Colon (tissue), 2 donors: ENCODE data around the gene SERPINI2.
"Not testable (repeated sequence)": the region's sequence is repeated elsewhere in the genome, so short reads cannot be mapped to it uniquely, and the experiment has no call there.

Experiments
- FAIRE-seq: peaks from 2 replicates; lab custom pipeline; 2012; peaks lifted over from hg19 to GRCh38; lab: Jason Lieb, UNC
- donor health status: control.
- donor health status: control.

SERPINI2 gene

DNA sequence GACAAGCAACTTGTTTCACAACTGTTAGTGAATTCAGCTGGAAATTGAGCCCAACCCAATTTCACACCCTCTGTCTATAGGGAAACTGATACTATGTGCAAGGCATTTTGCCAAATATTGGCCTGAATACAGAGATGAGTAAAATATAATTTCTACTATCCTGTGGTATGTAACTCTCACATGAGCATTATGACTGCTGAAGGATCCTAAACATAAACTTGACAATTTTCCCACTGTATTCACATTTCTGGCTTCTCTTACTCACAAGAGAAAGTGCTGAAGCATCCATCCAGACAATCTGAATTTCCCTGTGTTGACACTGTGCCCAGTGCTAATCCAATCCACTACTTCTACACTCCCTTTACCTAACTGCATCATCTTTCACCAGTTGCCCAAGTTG is 28.4 kb downstream of the SERPINI2 start:
- FAIRE-seq, result no peak

DNA sequence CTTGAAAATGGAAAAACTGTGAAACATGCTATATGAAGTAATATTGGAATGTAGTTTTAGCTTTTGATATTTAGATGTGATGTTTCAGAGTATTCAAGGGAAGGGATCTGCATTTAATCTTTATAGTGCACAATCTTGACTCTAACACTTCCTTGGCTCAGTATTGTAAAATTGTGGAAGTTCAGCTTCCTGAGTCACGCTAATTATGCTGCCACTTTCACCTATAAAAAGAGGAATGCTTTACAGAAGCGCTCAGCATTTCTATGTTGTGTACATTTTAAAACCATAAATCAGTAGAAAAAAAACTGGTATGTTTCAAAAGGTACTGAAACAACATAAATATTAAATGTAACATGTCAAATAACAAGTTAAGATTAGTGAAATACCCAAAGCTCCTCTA is 32.6 kb downstream of the SERPINI2 start:
- no peak for FAIRE-seq

DNA sequence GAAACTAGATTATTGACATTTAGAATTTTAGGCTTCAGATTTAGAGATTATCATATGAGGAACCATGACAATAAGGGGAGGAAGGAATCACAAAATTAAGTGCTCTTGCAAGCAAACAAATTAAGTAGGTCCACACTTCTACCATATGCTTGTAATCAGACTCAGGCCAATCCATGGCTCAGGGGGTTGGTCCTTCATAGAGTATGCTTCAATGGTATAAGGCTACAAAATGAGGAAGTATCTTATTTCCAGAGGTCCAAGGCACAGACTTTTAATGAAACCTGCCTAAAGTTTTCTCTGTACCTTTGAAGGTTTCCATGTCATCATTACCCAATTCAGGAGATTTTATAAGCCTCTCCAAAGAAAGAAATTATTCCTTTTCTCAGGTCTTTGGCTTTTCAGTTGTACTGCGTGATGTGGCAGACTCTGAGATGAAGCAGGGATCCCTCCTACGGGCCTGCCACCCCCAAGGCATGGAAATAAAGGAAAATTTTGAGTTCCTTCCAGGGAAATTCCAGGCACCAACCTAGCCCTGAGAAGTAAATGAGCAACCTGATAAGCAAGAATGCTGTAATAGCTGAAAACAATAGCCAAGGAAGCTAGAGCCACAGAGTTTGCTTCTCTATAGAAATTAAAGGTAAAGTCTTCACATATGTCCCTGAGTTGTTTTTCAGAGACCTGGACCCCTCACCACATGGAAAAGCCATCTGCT is 36.3 kb downstream of the SERPINI2 start:
- no peak for FAIRE-seq

DNA sequence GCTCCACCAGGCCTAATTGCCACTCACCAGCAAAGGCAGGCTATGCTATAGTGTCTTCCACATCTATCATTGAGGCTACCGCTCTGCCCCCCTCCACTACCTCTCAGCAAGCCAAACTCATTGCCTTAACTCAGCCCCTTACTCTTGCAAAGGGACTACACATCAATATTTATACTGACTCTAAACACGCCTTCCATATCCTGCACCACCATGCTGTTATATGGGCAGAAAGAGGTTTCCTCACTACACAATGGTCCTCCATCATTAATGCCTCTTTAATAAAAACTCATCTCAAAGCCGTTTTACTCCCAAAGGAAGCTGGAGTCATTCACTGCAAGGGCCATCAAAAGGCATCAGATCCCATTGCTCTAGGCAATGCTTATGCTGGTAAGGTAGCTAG is 46.9 kb downstream of the SERPINI2 start:
- FAIRE-seq, result not testable (repeated sequence)

DNA sequence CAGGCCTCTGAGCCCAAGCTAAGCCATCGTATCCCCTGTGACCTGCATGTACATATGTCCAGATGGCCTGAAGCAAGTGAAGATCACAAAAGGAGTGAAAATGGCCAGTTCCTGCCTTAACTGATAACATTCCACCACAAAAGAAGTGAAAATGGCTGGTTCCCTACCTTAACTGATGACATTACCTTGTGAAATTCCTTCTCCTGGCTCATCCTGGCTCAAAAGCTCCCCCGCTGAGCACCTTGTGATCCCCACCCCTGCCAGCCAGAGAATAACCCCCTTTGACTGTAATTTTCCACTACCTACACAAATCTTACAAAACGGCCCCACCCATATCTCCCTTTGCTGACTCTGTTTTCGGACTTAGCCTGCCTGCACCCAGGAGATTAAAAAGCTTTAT is 51.4 kb downstream of the SERPINI2 start:
- FAIRE-seq, result not testable (repeated sequence)

DNA sequence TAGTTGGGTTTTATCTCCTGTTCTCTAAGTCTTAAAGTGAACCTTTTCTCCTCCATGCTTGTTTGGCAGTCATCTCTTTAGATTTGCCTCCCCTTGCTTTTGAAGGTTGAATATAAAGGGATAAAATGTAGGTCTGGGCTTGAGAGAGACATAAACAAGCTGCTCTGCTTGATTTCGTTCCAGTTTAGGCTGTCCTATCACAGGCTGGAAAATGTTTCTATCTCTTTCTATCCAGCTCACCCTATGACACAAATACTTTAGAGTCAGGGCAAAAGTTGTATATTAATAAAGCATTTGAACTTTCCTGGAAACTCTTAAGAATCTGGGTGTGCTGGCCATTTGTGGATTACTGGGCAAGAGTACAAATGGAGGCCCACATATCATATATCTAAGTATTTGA is 64.2 kb downstream of the SERPINI2 start:
- FAIRE-seq, result no peak

DNA sequence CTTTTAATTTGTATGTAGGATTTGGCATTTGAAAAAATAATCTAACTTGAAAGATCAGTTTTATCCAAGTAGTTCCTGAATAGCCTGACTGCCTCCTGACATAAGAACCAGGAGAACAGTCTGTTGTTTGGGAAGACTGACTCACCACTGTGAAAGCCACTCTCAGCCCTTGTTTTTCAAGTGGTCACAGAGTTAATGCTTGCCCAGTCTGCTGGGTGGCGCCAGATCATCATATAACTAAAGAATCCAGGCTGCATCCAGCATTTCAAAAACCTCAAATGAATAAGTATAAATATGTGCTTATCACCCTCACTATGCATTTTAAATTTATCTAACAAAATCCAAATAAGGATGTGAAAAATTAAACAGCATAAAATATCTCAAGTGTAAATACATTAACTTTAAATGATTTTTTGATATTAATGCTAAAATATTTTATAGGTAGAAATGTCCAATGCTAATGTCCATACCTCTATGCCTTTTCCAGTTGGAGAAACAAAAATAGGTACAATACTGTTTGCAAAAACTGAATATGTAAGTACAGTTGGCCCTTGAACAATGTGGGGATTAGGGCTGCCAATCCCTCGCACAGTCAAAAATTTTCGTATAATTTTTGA is 66.9 kb downstream of the SERPINI2 start:
- no peak for FAIRE-seq

DNA sequence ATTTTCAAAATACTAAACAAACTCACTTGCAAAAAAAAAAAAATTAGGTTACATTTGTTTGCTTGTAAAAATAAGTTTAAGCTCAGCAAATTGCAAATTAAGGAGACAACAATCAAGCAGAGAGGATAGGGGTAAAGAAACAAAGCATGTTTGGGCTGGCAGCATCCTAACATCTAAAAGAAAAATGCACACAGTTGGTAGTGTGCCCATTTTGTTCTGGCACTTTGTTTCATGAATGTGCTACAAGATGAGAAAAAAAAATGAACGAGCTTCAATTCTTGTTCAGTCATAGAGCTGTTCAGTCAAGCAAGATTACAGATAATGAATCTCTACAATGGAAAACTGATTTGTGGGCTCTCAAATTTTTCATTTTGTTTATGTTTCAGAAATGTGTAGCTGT is 76.0 kb downstream of the SERPINI2 start:
- no peak for FAIRE-seq

DNA sequence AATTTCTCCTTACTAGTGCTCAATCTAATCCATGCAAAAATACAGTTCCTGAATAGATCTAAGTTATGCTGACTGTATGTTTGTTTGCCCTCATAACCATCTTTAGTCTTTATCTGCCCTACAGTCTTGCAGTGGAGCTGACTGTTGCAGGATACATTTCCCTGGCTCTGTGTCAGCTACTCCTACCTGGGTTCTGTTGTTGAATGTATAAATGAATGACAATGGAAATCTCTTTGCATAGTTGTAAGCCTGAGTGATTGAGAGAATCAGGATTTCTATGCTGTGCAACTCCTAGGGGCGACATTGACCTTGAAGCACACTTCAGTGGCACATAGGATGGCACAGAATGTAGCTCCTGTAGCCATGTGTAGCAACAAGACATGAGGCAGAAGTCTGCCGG is 77.8 kb downstream of the SERPINI2 start:
- FAIRE-seq, result no peak

DNA sequence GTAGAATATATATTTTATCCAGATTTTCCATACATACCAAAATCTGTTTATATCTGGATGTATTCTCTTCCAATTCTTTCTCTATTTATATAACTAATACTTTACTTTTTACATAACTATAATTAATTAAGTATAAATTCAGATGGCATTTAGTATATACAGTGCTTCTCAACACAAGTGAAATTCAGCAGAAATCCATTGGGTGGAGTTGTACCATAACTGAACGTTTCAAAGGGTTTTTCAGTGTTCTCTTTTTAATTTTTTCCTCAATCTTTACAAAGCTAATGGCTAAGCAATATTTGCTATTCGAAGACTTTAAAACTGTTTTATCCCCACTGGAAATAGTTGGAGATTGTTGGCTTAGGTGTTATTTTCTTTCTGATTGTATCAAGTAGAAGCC is 79.8 kb downstream of the SERPINI2 start:
- FAIRE-seq, result no peak
